Peyer's patch (tissue), 4 donors: ENCODE results near the gene GRM3. TPM values are rescaled to one million over a fixed set of nuclear protein-coding genes. Genes with fewer than 3 reads are reported as not detected.

Source experiments
- DNase-seq, 3 donors: peaks; one replicate each; pipeline ENCODE4 v3.0.0-alpha.2; 2017 to 2019
- H3K27ac ChIP-seq, 4 donors: fragments of 200-600 bp; sonication (generic); one replicate each; pipeline ENCODE4 v1.5.1; 2016 to 2019
- H3K27me3 ChIP-seq, 2 donors: fragments of 200-600 bp; sonication (generic); one replicate each; pipeline ENCODE4 v1.5.1; 2019
- H3K36me3 ChIP-seq, 3 donors: fragments of 200-600 bp; sonication (generic); one replicate each; pipeline ENCODE4 v1.5.1; 2016 to 2019
- H3K4me1 ChIP-seq, 4 donors: fragments of 200-600 bp; sonication (generic); one replicate each; pipeline ENCODE4 v1.5.1; 2016 to 2019
- H3K4me3 ChIP-seq, 4 donors: fragments of 200-600 bp; sonication (generic); 1 replicate in 3 of 4; 2 replicates in 1 of 4; pipeline ENCODE4 v1.5.1; 2016 to 2019; ENCODE audit warnings: mild to moderate bottlenecking in 1 of 4
- H3K9me3 ChIP-seq, 4 donors: fragments of 200-600 bp; sonication (generic); one replicate each; pipeline ENCODE4 v1.5.1; 2016 to 2019; ENCODE audit warnings: mild to moderate bottlenecking in 1 of 4
- POLR2A ChIP-seq, 2 donors: fragments of 450-650 bp; IDR thresholded peaks; one replicate each; pipeline ENCODE4 v1.5.1; 2017; ENCODE audit warnings: antibody characterized with exemption in 2 of 2, mild to moderate bottlenecking in 2 of 2, moderate library complexity in 2 of 2
- total RNA-seq, 4 donors: library from RNA; depleted of rRNA; stranded (reverse); fragments of >200 nt; gene quantifications; one replicate each; pipeline ENCODE4 v1.1.0, GENCODE V29; 2016
- TF ChIP-seq, protein P1 (sequence below), 6 experiments: fragments of 450-650 bp in 4 of 6; fragments of 200-600 bp in 2 of 6; sonication (generic) in 1 of 6; IDR thresholded peaks; one replicate each; pipeline ENCODE4 v1.5.1; 2017 to 2019; ENCODE audit warnings: antibody characterized with exemption in 6 of 6, mild to moderate bottlenecking in 3 of 6, moderate library complexity in 1 of 6

The GRM3 gene
- total RNA-seq, 4 donors from 2014 or later, result not detected

DNA sequence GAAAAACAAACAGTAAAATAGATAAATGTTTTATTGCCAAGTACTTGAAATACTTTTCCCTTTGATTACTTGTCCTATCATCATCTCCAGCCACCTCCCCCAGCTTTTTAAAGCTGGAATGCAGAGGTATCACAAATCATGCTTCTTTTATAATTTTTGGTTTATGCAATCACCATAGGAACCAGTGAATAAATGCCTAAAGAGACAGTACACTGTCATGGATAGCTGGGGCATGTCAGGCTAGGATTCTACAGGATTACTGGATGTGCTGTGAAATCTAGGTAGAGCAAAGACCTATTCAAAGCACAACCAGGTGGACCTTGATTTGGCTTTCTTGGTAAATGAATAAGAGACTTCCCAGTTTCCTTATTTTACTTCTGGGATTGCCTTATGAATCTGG lies 257.2 kb downstream of the GRM3 start:
- Histone ChIP-seq H3K9me3 (no peaks in the 10 kb centered on the region), H3K4me1 (no peaks in the 10 kb centered on the region), H3K36me3 (no peaks in the 10 kb centered on the region), H3K27ac (no peak overlapping the region), H3K27me3 (no peaks in the 10 kb centered on the region), H3K4me3 (no peak overlapping the region)
- DNase-seq, result no peak
- TF ChIP-seq, protein P1, sequence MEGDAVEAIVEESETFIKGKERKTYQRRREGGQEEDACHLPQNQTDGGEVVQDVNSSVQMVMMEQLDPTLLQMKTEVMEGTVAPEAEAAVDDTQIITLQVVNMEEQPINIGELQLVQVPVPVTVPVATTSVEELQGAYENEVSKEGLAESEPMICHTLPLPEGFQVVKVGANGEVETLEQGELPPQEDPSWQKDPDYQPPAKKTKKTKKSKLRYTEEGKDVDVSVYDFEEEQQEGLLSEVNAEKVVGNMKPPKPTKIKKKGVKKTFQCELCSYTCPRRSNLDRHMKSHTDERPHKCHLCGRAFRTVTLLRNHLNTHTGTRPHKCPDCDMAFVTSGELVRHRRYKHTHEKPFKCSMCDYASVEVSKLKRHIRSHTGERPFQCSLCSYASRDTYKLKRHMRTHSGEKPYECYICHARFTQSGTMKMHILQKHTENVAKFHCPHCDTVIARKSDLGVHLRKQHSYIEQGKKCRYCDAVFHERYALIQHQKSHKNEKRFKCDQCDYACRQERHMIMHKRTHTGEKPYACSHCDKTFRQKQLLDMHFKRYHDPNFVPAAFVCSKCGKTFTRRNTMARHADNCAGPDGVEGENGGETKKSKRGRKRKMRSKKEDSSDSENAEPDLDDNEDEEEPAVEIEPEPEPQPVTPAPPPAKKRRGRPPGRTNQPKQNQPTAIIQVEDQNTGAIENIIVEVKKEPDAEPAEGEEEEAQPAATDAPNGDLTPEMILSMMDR (IDR thresholded peaks at IDR 0.05), result no peak
- TF ChIP-seq POLR2A (IDR thresholded peaks at IDR 0.05), result no peak

DNA sequence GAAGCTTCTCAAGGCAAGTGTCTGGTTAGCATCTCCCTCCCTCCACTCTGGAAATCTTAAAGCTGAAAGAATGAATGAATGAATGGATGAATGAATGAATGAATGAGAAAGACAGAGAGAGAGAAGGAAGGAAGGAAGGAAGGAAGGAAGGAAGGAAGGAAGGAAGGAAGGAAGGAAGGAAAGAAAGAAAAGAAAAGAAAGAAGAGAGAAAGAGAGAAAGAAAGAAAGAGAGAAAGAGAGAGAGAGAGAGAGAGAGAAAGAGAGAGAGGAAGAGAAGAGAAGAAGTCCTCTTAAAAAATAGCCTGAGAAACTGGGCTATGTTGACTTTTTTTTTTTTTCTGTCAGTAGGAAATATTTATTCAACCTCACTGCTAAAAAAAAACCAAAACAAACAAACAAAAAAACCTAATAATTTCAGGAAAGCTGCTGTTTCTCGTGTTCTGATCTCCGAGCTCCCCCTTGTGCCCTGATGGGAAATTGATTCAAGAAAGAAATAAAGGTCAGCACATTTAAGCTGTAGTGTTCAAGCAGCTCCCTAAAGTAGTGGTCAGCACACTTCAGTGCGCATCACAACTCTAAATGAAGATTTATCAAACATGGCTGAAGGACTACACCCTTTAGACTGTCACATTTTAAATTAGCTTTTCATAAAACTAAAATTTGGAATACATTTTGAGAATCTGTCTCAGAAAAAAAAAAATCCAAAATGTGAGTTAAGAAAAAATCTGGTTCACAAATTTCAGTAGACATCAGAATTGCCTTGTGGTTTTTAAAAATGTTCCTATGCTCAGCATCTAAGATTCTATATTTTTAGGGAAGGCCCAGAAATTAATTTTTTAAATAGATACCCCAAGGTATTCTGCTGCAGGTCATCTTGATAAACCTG lies 261.5 kb downstream of the GRM3 start:
- H3K9me3 ChIP-seq, result no peaks in the 10 kb centered on the region
- no peaks in the 10 kb centered on the region for H3K27me3 ChIP-seq
- no peak overlapping the region for H3K4me3 ChIP-seq
- H3K27ac ChIP-seq, result no peak overlapping the region
- H3K36me3 ChIP-seq, result no peaks in the 10 kb centered on the region
- H3K4me1 ChIP-seq, result no peaks in the 10 kb centered on the region
- TF ChIP-seq, protein P1 (IDR thresholded peaks at IDR 0.05), result peak in 4 of 6 experiments; percentile 37 to 62 (median 54)
- no peak for TF ChIP-seq POLR2A (IDR thresholded peaks at IDR 0.05)
- no peak for DNase-seq

DNA sequence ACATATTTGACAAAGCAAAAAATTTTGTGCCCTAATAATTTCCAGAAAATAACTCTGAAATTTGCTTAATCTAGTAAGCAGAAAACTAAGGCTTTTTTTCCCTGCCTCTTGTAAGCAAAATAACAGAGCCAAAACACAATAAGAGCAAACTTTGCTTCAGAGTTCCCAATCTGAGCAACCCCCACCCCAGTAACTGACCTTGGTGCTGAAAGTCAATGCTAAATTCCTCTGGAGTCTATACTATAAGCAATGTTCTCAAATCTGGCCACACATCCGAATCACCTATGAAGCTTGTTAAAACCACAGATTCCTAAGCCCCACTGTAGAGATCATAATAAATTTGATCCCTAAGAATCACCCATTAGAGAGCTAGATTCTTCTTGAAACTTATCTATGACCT lies 265.2 kb downstream of the GRM3 start:
- Histone ChIP-seq H3K4me3 (no peak overlapping the region), H3K36me3 (no peaks in the 10 kb centered on the region), H3K27me3 (no peaks in the 10 kb centered on the region), H3K9me3 (no peaks in the 10 kb centered on the region), H3K4me1 (no peaks in the 10 kb centered on the region), H3K27ac (no peak overlapping the region)
- TF ChIP-seq, protein P1 (IDR thresholded peaks at IDR 0.05), result no peak
- no peak for TF ChIP-seq POLR2A (IDR thresholded peaks at IDR 0.05)
- DNase-seq, result no peak

DNA sequence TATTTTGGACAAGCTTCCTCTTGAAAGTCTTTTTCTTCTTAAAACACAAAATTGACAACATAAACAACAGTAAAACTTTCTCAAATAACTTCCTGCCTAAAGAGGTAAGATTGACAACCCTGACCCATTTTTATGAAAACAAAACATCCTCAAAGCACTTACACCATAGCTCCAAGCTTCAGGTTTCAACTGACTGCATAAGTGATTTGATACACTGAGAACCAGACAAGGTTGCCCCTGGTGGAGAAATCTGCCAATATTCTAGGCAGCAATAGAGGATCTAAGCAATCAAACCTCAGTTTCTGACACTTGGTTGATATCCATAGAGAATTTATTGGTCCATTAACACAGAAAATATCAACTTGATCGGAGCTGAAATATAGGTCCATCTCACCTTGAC lies 267.9 kb downstream of the GRM3 start:
- H3K4me1 ChIP-seq, result no peaks in the 10 kb centered on the region
- no peak overlapping the region for H3K4me3 ChIP-seq

DNA sequence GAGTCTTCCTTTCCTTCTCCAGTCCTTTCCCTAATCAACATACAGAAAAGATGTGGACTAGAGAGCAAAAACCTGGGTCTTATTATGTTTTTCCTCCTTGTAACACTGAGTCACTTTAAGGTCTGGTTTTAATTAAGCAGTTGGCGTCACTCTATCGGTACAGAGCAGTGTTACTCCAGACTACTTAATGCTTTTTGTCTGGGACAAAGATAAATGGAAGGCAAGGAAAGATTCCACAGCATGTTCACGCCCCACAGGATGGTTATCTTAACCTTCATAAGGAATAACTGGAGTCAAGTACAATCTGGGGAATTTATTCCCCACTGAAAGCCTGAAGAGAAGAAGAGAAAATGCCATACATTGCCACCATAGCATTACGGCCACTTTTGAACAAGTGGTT lies 270.0 kb downstream of the GRM3 start:
- TF ChIP-seq POLR2A (IDR thresholded peaks at IDR 0.05), result no peak
- TF ChIP-seq, protein P1 (IDR thresholded peaks at IDR 0.05), result no peak
- H3K4me3 ChIP-seq, result no peak overlapping the region
- no peaks in the 10 kb centered on the region for H3K36me3 ChIP-seq
- H3K4me1 ChIP-seq, result no peaks in the 10 kb centered on the region
- no peaks in the 10 kb centered on the region for H3K9me3 ChIP-seq
- no peak for DNase-seq
- H3K27me3 ChIP-seq, result no peaks in the 10 kb centered on the region
- H3K27ac ChIP-seq, result no peak overlapping the region

More for the DNA sequence above, 267.9 kb downstream of the GRM3 start:
- DNase-seq, result no peak
- H3K36me3 ChIP-seq, result no peaks in the 10 kb centered on the region
- H3K27me3 ChIP-seq, result no peaks in the 10 kb centered on the region
- H3K27ac ChIP-seq, result no peak overlapping the region
- TF ChIP-seq, protein P1 (IDR thresholded peaks at IDR 0.05), result no peak
- TF ChIP-seq POLR2A (IDR thresholded peaks at IDR 0.05), result no peak
- H3K9me3 ChIP-seq, result no peaks in the 10 kb centered on the region
